Body of pancreas (tissue), 4 donors: ENCODE results near the gene DYNLT2. TPM values are rescaled to one million over a fixed set of nuclear protein-coding genes. Genes with fewer than 3 reads are reported as not detected.

Source experiments
- ATAC-seq: fragments of 150-250 bp; one replicate; pipeline ENCODE4 v1.9.1; 2016
- DNase-seq, 4 donors: peaks; one replicate each; pipeline ENCODE4 v3.0.0-alpha.2; 2019
- H3K27ac ChIP-seq, 4 donors: fragments of 200-600 bp; sonication (generic); 1 replicate in 3 of 4; 2 replicates in 1 of 4; pipeline versions ENCODE4 v1.5.1 to v1.6.1; 2016 to 2019; ENCODE audit warnings: mild to moderate bottlenecking in 1 of 4, mixed read lengths in 1 of 4, moderate library complexity in 1 of 4
- H3K27me3 ChIP-seq, 2 donors: fragments of 200-600 bp; sonication (generic); one replicate each; pipeline ENCODE4 v1.6.0; 2016; ENCODE audit warnings: mild to moderate bottlenecking in 1 of 2
- H3K36me3 ChIP-seq, 2 donors: fragments of 200-600 bp; sonication (generic); replicated peaks in 1 of 2; 2 replicates each; pipeline ENCODE4 v1.5.1; 2016; ENCODE audit warnings: low read depth in 2 of 2; ENCODE audit not compliant: insufficient read depth in 1 of 2
- H3K4me1 ChIP-seq: fragments of 200-600 bp; sonication (generic); one replicate; pipeline ENCODE4 v1.6.0; 2016
- H3K4me3 ChIP-seq, 2 donors: fragments of 200-600 bp; sonication (generic); 1 replicate in 1 of 2; 2 replicates in 1 of 2; pipeline ENCODE4 v1.5.1; 2016 to 2019
- H3K9me3 ChIP-seq, 3 donors: fragments of 200-600 bp; sonication (generic); 1 replicate in 2 of 3; 2 replicates in 1 of 3; pipeline ENCODE4 v1.5.1; 2016
- POLR2A ChIP-seq, 3 donors: fragments of 450-650 bp; IDR thresholded peaks; one replicate each; pipeline ENCODE4 v1.6.1; 2016; ENCODE audit warnings: antibody characterized with exemption in 3 of 3, mild to moderate bottlenecking in 2 of 3
- WGBS, 2 donors: methylation state at CpG; one replicate each; pipeline ENCODE4 v1.1.5; 2017; 5-methylcytosine and 5-hydroxymethylcytosine counted together
- intact Hi-C: fragments of 100-400 bp; cut with DNase I; formaldehyde crosslinking; loops from one replicate; pipeline ENCODE4 v1.15.1; 2023
- total RNA-seq, 2 donors: library from RNA; depleted of rRNA; stranded (reverse); fragments of >200 nt; gene quantifications; one replicate each; pipeline ENCODE4 v1.1.0, GENCODE V29; 2016
- TF ChIP-seq, protein P1 (sequence below), 7 experiments: fragments of 450-650 bp in 4 of 7; fragments of 200-600 bp in 3 of 7; sonication (generic) in 3 of 7; IDR thresholded peaks; one replicate each; pipeline ENCODE4 v1.5.1; 2016 to 2019; ENCODE audit warnings: antibody characterized with exemption in 7 of 7

Gene DYNLT2
- total RNA-seq, 2 donors from 2014 or later: 1.3 to 3.6 TPM

DNA sequence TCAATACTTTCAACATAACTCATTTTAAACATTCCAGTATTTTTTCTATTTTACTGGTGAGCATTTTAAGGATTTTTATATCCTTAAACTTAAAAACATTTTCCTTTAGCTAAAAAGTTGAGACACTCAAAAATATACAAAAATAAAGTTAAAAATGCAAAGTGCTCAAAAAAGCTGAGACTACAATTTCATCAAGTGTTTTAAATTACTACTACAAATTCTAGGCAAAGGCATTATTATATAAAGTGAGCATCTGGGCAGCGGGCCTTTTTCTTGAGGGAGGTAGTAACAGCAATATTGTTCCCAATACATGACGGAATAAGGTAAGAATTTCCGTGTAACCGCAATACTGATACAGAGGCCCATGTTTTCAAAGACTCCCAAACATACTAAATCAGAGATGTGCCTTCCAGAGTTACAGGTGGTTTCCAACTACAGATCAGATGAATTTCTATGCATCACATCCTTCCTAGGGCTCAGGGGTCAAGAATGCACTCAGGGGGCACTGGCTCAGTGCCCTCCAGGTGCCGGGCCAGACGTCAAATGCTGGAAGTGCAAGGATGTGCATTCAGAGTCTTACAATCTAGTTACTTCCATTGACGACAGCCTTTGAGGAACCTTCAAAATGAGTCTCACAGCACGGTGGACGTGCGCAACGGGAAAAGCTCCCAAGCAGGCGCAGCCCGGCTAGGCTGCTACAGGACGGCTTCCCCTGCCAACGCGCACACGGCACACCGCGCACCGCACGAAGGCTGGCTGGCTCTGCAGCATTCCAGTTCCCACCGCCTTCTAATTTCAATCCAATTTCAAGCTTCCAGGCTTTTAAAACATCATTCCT lies 28.8 kb downstream of the DYNLT2 start:
- peak in 2 of 3 donors; percentile 55 for TF ChIP-seq POLR2A (IDR thresholded peaks at IDR 0.05)
- TF ChIP-seq, protein P1, sequence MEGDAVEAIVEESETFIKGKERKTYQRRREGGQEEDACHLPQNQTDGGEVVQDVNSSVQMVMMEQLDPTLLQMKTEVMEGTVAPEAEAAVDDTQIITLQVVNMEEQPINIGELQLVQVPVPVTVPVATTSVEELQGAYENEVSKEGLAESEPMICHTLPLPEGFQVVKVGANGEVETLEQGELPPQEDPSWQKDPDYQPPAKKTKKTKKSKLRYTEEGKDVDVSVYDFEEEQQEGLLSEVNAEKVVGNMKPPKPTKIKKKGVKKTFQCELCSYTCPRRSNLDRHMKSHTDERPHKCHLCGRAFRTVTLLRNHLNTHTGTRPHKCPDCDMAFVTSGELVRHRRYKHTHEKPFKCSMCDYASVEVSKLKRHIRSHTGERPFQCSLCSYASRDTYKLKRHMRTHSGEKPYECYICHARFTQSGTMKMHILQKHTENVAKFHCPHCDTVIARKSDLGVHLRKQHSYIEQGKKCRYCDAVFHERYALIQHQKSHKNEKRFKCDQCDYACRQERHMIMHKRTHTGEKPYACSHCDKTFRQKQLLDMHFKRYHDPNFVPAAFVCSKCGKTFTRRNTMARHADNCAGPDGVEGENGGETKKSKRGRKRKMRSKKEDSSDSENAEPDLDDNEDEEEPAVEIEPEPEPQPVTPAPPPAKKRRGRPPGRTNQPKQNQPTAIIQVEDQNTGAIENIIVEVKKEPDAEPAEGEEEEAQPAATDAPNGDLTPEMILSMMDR (IDR thresholded peaks at IDR 0.05): no peak
- intact Hi-C loops: no loop called here
- Histone ChIP-seq H3K9me3 (no peaks in the 10 kb centered on the region), H3K4me1 (peaks cover 18% of the 10 kb centered on the region), H3K4me3 (peak overlapping the region; percentile 6 to 30), H3K27ac (peak overlapping the region; percentile 75 to 96 (median 88)), H3K27me3 (no peaks in the 10 kb centered on the region), H3K36me3 (no peaks in the 10 kb centered on the region)
- DNase-seq (peak; percentile 37 to 53 (median 49)), ATAC-seq (peak; percentile 35)
- WGBS, 2 donors: 2% methylated on average over 19 to 22 of the region's 22 CpGs

- Histone ChIP-seq H3K27ac (no peak overlapping the region), H3K27me3 (no peaks in the 10 kb centered on the region), H3K36me3 (peaks cover 0 to 5% of the 10 kb centered on the region in 2 donors), H3K4me1 (peaks cover 18% of the 10 kb centered on the region), H3K4me3 (no peak overlapping the region), H3K9me3 (no peaks in the 10 kb centered on the region)
- ATAC-seq (no peak), DNase-seq (no peak)
- intact Hi-C loops: no loop called here
- 83 to 91% methylated on average over 3 of the region's 3 CpGs for WGBS, 2 donors
- TF ChIP-seq, protein P1 (IDR thresholded peaks at IDR 0.05): peak in 1 of 7 experiments; percentile 6
- no peak for TF ChIP-seq POLR2A (IDR thresholded peaks at IDR 0.05)
Measured at GRCh38 chr6:169720207-169720855, 31.0 kb downstream of the DYNLT2 start.

GRCh38 chr6:169719117-169719516 lies 32.3 kb downstream of the DYNLT2 start:
- no peaks in the 10 kb centered on the region for H3K27me3 ChIP-seq
- H3K36me3 ChIP-seq: peaks cover 0 to 11% of the 10 kb centered on the region in 2 donors
- H3K27ac ChIP-seq: no peak overlapping the region
- DNase-seq (no peak), ATAC-seq (no peak)
- no peak overlapping the region for H3K4me3 ChIP-seq
- 81 to 83% methylated on average over 4 of the region's 4 CpGs for WGBS, 2 donors
- H3K9me3 ChIP-seq: no peaks in the 10 kb centered on the region
- peaks cover 18% of the 10 kb centered on the region for H3K4me1 ChIP-seq
- intact Hi-C loops: no loop called here
- TF ChIP-seq, protein P1 (IDR thresholded peaks at IDR 0.05): no peak
- TF ChIP-seq POLR2A (IDR thresholded peaks at IDR 0.05): no peak

DNA sequence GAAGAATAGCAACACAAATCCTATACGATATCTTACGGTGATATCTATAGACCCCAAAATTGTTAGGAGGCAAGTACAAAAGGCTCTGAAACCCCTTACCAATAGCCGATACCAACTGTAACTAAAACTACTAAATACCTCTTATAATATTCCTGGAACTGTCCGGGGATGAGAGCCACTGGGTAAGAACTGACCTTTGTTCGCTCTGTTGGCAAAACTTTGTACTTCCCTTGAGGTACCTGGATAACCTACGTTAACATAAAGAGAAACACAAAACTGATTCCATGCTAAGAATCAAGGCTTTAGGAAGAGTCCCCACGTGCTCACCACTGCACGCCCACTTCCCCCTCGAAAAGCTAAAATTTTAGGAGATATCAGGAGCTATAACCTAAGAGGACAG lies 36.8 kb downstream of the DYNLT2 start:
- no peaks in the 10 kb centered on the region for H3K27me3 ChIP-seq
- DNase-seq: no peak
- intact Hi-C loops: no loop called here
- TF ChIP-seq POLR2A (IDR thresholded peaks at IDR 0.05): no peak
- TF ChIP-seq, protein P1 (IDR thresholded peaks at IDR 0.05): no peak
- ATAC-seq: no peak
- 91 to 93% methylated on average over 9 of the region's 9 CpGs for WGBS, 2 donors
- peaks cover 0 to 19% of the 10 kb centered on the region in 2 donors for H3K36me3 ChIP-seq
- no peaks in the 10 kb centered on the region for H3K9me3 ChIP-seq
- H3K27ac ChIP-seq: no peak overlapping the region
- H3K4me3 ChIP-seq: no peak overlapping the region
- H3K4me1 ChIP-seq: no peaks in the 10 kb centered on the region
